ENCODE results near the gene C1orf50.

The C1orf50 gene

GRCh38 chr1:42768172-42768571 lies 1.1 kb downstream of the C1orf50 start:
- no peak for ATAC-seq
- no peak for TF ChIP-seq ESRRG (CRISPR knock-in tag; IDR thresholded peaks at IDR 0.05)
- TF ChIP-seq CSDC2 (CRISPR knock-in tag; IDR thresholded peaks at IDR 0.05) = no peak
- no peak for TF ChIP-seq ZC3H10 (CRISPR knock-in tag; IDR thresholded peaks at IDR 0.05)
- no peak for TF ChIP-seq TSHZ2 (CRISPR knock-in tag; IDR thresholded peaks at IDR 0.05)
- TF ChIP-seq CREB5 (CRISPR knock-in tag; IDR thresholded peaks at IDR 0.05; ENCODE audit: low read depth) = no peak
- no peak for TF ChIP-seq TCF4 (CRISPR knock-in tag; IDR thresholded peaks at IDR 0.05; ENCODE audit: borderline replicate concordance)
- TF ChIP-seq OSR1 (CRISPR knock-in tag; IDR thresholded peaks at IDR 0.05) = no peak
- no peak for TF ChIP-seq SNAI2 (CRISPR knock-in tag; IDR thresholded peaks at IDR 0.05)
- no peak for TF ChIP-seq ZFP30 (CRISPR knock-in tag; IDR thresholded peaks at IDR 0.05)
- no peak for TF ChIP-seq ZNF70 (CRISPR knock-in tag; IDR thresholded peaks at IDR 0.05)
- TF ChIP-seq ZNF8 (CRISPR knock-in tag; IDR thresholded peaks at IDR 0.05) = no peak
- TF ChIP-seq ZFP3 (CRISPR knock-in tag; IDR thresholded peaks at IDR 0.05) = no peak
- no peak for TF ChIP-seq ZNF565 (CRISPR knock-in tag; conservative IDR thresholded peaks at IDR 0.05; ENCODE audit: low read depth)
- no peak for TF ChIP-seq GLIS3 (CRISPR knock-in tag; IDR thresholded peaks at IDR 0.05)
- TF ChIP-seq PPARA (CRISPR knock-in tag; IDR thresholded peaks at IDR 0.05; ENCODE audit: borderline replicate concordance) = no peak
- no peak for TF ChIP-seq ISL1 (CRISPR knock-in tag; IDR thresholded peaks at IDR 0.05)
- no peak for TF ChIP-seq PATZ1 (CRISPR knock-in tag; IDR thresholded peaks at IDR 0.05; ENCODE audit: borderline replicate concordance)
- TF ChIP-seq TOX (CRISPR knock-in tag; IDR thresholded peaks at IDR 0.05; ENCODE audit: borderline replicate concordance) = no peak
- no peak for TF ChIP-seq CSRNP3 (CRISPR knock-in tag; IDR thresholded peaks at IDR 0.05)
- TF ChIP-seq BACH2 (CRISPR knock-in tag; IDR thresholded peaks at IDR 0.05; ENCODE audit: borderline replicate concordance) = no peak

- no peak for ATAC-seq
- TF ChIP-seq ZFP3 (CRISPR knock-in tag; IDR thresholded peaks at IDR 0.05) (no peak), BACH2 (CRISPR knock-in tag; IDR thresholded peaks at IDR 0.05; ENCODE audit: borderline replicate concordance) (no peak), ESRRG (CRISPR knock-in tag; IDR thresholded peaks at IDR 0.05) (no peak), TOX (CRISPR knock-in tag; IDR thresholded peaks at IDR 0.05; ENCODE audit: borderline replicate concordance) (no peak), TSHZ2 (CRISPR knock-in tag; IDR thresholded peaks at IDR 0.05) (no peak), GLIS3 (CRISPR knock-in tag; IDR thresholded peaks at IDR 0.05) (no peak), ZNF70 (CRISPR knock-in tag; IDR thresholded peaks at IDR 0.05) (no peak), ZNF565 (CRISPR knock-in tag; conservative IDR thresholded peaks at IDR 0.05; ENCODE audit: low read depth) (no peak), ISL1 (CRISPR knock-in tag; IDR thresholded peaks at IDR 0.05) (no peak), CREB5 (CRISPR knock-in tag; IDR thresholded peaks at IDR 0.05; ENCODE audit: low read depth) (no peak), ARNTL (CRISPR knock-in tag; IDR thresholded peaks at IDR 0.05; ENCODE audit: borderline replicate concordance, low read depth) (no peak), TCF4 (CRISPR knock-in tag; IDR thresholded peaks at IDR 0.05; ENCODE audit: borderline replicate concordance) (no peak), RARB (CRISPR knock-in tag; IDR thresholded peaks at IDR 0.05) (no peak), CSDC2 (CRISPR knock-in tag; IDR thresholded peaks at IDR 0.05) (no peak), SNAI2 (CRISPR knock-in tag; IDR thresholded peaks at IDR 0.05) (no peak)
Measured at GRCh38 chr1:42769811-42770210, 2.8 kb downstream of the C1orf50 start.
